ENCODE data around the gene UBE2I.
A peak's percentile ranks its signal among the peaks of the same experiment; 100 is the strongest.
"Not testable (repeated sequence)": the region's sequence is repeated elsewhere in the genome, so short reads cannot be mapped to it uniquely, and the experiment has no call there.

Gene UBE2I

GRCh38 chr16:1308977-1309885 is at the start of gene UBE2I:
UBE2I (plus strand) TSS chr16:1309636; CDS start chr16:1314031, 4,395 bp downstream.
- DNase-seq, result peak; percentile 96

- DNase-seq, result no peak
Observed at GRCh38 chr16:1259760-1260068, 49.7 kb upstream of the UBE2I start.

- no peak for DNase-seq
Observed at GRCh38 chr16:1260101-1260680, 49.2 kb upstream of the UBE2I start.

- DNase-seq, result peak; percentile 69
Observed at GRCh38 chr16:1261131-1261892, 48.1 kb upstream of the UBE2I start.

- no peak for DNase-seq
Observed at GRCh38 chr16:1262210-1262845, 47.1 kb upstream of the UBE2I start.

GRCh38 chr16:1262846-1263221 is 46.6 kb upstream of the UBE2I start:
- no peak for DNase-seq

GRCh38 chr16:1263591-1264344 is 45.7 kb upstream of the UBE2I start:
- no peak for DNase-seq

- DNase-seq, result no peak
Observed at GRCh38 chr16:1264345-1265089, 44.9 kb upstream of the UBE2I start.

GRCh38 chr16:1265090-1265630 is 44.3 kb upstream of the UBE2I start:
- no peak for DNase-seq

GRCh38 chr16:1265826-1266225 is 43.6 kb upstream of the UBE2I start:
- DNase-seq, result no peak

- not testable (repeated sequence) for DNase-seq
Observed at GRCh38 chr16:1269418-1269817, 40.0 kb upstream of the UBE2I start.

GRCh38 chr16:1271380-1271723 is 38.1 kb upstream of the UBE2I start:
- no peak for DNase-seq

- DNase-seq, result peak; percentile 94
Observed at GRCh38 chr16:1271724-1272413, 37.6 kb upstream of the UBE2I start.

- peak; percentile 57 for DNase-seq
Observed at GRCh38 chr16:1272453-1273198, 36.8 kb upstream of the UBE2I start.

GRCh38 chr16:1273816-1274215 is 35.6 kb upstream of the UBE2I start:
- DNase-seq, result peak; percentile 17

GRCh38 chr16:1274767-1275166 is 34.7 kb upstream of the UBE2I start:
- DNase-seq, result no peak

GRCh38 chr16:1275791-1276579 is 33.5 kb upstream of the UBE2I start:
- DNase-seq, result peak; percentile 21

- no peak for DNase-seq
Observed at GRCh38 chr16:1276580-1276878, 32.9 kb upstream of the UBE2I start.

- no peak for DNase-seq
Observed at GRCh38 chr16:1277151-1277598, 32.3 kb upstream of the UBE2I start.
